AG09309 (cell line): ENCODE measurements around the gene TBC1D24.

Experiments used
- DNase-seq: peaks from one replicate; pipeline ENCODE4 v3.0.0-alpha.2; 2010; ENCODE audit warnings: low read depth
- H3K4me3 ChIP-seq: 2 replicates; pipeline ENCODE4 v1.5.1; 2011; ENCODE audit warnings: mild to moderate bottlenecking, low read depth, low read length, moderate library complexity; ENCODE audit not compliant: control insufficient read depth
- TF ChIP-seq, protein P1 (sequence below): IDR thresholded peaks from 2 replicates; pipeline ENCODE4 v1.5.1; 2011; ENCODE audit warnings: mild to moderate bottlenecking, low read depth, low read length, inconsistent platforms; ENCODE audit not compliant: insufficient read depth, control insufficient read depth; ENCODE audit errors: missing control alignments

TBC1D24 gene

DNA sequence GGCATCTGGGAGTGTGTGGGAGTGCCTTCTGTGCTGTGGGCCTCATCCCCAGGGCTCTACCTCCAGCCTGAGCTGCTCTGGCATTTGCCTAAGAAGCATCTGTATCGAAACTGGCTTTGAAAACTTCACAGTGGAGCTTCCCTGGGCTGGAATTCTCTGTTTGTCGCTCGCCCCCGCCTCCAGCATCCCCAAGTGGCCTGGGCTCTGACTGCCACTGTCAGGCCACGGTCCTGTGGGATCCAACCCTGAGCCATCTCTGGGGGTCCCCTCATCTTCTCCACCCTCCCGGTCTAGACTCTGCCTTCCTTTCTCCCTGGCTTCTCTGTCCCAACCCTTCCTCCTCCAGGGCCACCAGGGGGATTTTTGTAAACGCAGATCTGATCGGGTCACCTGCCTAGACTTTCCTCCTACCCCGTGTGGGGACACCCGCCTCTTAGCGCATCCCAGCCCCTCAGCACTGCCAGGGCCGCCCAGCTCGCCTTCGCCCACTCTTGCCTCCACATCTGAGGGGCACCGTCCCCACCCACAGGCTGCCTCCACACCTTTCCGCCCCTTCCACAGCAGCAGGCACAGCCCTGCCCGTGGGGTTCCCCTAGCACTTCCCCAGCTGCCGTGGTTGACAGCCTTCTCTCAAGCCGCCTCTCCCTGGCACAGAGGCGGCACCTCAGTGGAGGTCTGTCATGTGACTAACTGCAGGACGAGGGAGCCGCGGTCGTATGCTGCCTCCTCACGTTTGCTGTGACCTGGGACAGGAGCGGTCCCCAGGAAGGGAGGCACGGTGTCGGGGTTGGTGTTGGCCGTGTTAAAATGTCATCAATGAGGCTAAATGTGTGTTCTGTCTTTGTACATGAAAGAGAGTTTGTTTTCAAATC lies 12.0 kb downstream of the TBC1D24 start:
- TF ChIP-seq, protein P1, sequence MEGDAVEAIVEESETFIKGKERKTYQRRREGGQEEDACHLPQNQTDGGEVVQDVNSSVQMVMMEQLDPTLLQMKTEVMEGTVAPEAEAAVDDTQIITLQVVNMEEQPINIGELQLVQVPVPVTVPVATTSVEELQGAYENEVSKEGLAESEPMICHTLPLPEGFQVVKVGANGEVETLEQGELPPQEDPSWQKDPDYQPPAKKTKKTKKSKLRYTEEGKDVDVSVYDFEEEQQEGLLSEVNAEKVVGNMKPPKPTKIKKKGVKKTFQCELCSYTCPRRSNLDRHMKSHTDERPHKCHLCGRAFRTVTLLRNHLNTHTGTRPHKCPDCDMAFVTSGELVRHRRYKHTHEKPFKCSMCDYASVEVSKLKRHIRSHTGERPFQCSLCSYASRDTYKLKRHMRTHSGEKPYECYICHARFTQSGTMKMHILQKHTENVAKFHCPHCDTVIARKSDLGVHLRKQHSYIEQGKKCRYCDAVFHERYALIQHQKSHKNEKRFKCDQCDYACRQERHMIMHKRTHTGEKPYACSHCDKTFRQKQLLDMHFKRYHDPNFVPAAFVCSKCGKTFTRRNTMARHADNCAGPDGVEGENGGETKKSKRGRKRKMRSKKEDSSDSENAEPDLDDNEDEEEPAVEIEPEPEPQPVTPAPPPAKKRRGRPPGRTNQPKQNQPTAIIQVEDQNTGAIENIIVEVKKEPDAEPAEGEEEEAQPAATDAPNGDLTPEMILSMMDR = peak; percentile 19

DNA sequence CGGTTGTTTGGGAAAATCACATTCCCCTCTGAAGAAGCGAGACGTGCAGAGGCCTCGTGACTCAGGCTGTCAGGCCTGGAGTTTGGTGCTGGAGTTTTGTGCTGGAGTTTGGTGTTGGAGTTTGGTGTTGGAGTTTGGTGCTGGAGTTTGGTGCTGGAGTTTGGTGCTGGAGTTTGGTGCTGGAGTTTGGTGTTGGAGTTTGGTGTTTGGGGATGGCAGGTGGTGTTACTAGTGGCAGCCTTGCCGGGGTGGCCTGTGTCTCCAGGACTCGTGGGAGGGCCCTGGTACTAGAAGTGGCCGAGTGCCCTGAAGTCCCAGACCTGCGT lies 12.6 kb downstream of the TBC1D24 start:
- H3K4me3 ChIP-seq = no peak overlapping the region
- no peak for DNase-seq
- TF ChIP-seq, protein P1 = no peak

More for the DNA sequence above, 12.0 kb downstream of the TBC1D24 start:
- H3K4me3 ChIP-seq = no peak overlapping the region
- DNase-seq = no peak

DNA sequence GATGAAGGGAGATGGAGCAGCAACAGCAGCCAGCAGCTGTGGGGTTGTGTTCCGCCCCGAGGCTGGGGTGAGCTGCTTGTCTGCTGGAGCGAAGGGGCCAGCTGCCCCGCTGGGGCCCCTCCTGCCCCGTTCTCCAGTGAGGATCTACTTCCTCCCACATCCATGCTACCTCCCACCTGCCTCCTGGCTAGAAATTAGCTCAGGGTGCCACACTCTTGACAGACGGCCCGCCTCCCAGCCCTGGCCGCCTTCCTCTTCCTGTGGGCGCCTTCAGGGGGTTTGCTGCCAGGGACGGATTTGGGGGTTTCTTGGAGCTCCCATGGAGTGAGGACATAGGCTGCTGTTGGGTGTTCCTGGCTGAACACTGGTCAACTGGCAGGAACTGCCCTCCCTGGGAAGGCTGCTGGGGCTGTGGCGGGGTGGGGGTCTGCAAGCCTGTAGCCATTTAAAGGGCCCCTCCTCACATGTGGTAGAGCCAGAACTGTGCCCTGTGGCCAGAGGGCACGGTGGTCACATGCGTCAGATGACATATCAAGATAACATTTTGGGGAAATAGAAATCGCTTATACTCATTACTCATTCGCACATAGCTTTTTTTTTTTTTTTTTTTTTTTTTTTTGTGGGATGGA lies 13.1 kb downstream of the TBC1D24 start:
- no peak for DNase-seq
- H3K4me3 ChIP-seq = no peak overlapping the region
- TF ChIP-seq, protein P1 = no peak

DNA sequence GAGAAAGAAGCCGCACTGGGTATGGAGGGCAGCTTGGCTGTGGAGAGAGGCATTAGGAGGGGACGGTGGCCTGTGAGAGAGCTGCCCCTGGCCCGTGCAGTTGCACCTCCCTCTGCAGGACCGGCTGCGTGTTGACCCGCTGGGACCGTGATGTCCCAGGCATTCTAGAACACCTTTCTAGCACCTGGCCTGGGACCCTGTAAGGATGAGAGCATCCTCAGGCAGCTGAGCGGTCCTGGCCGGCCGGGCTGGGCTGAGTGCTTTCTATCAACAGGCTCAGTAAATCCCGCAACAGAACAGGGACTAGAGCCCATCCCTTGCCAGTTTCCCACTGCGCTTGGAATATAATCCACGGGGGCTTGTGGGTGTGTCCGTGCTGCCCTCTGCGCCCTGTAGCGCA lies 14.7 kb downstream of the TBC1D24 start:
- H3K4me3 ChIP-seq = no peak overlapping the region
- DNase-seq = no peak
- TF ChIP-seq, protein P1 = no peak

DNA sequence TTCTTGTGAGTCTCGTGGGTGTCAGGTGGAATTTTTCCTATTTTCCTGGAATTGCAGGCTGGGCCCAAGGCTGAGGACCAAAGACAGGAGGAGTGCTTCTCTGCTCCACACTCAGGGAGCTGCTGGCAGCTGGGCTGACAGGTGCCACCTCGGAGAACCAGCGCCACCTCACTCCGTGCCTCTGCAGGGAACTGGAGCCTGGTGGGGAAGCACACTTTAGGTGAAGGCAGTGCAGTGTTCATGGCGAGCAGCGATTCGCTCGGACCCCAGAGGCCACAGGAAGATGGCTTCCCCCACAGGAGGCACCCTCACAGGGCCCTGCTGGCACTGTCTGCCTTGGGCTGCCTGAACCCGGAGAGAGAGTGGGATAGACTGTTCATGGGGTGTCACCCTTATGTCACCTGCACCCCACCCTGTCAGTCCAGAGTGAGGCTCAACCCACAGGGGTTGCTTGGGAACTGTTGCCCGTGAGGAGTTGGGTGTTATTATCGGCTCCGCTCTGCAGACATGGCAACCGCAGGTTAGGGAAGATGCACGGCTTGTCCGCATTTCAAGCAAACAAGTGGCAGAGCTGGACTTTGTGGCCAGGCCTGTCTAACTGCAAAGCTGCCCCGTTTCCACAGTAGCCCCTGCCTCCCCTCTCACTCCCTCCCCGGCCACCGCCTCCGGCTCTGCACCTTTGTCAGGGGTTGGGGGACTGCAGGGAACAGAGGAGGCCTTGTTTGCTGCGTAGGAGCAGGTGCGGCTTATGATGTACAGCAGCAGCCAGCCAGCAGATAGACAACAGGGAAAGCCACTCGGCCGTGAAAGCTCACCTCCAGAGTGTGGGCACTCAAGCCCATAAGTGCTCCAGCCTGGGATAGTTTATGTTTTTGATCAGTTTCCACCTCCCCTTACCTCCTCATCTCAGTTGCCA lies 15.5 kb downstream of the TBC1D24 start:
- no peak overlapping the region for H3K4me3 ChIP-seq
- DNase-seq = no peak
- TF ChIP-seq, protein P1 = no peak

DNA sequence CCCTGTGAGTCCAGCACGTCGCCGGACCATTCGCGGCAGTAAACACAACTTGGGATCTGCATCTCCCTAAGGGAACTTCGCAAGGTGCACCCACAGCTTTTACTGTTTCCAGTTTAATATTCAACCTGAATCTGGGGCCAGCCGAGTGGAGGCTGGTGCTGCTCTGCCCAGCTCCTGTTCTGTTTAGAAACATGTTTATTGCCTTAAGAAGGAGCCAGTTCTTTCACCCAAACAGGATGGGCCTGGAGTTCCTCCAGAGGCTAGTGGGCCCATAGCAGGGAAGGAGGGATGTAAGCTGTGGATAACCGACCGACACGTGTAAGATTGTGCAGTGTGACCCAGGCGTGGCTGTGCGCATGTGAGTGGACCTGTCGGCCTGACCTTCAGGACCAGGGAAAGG lies 17.4 kb downstream of the TBC1D24 start:
- TF ChIP-seq, protein P1 = no peak

More for the DNA sequence above, 17.4 kb downstream of the TBC1D24 start:
- no peak for DNase-seq
- H3K4me3 ChIP-seq = no peak overlapping the region
